Activated T-helper 17 cell treated with anti-CD3 and anti-CD28 coated beads, Interleukin-2, amount 50 U/mL, for 72 hours (primary cell): Measurements from ENCODE around the gene FAM83G. TPM values are rescaled to one million over a fixed set of nuclear protein-coding genes. Genes with fewer than 3 reads are reported as not detected.
"Not testable (repeated sequence)": the region's sequence is repeated elsewhere in the genome, so short reads cannot be mapped to it uniquely, and the experiment has no call there.

Experiments used
- ATAC-seq: fragments of 150-1000 bp; cut with Tn5 transposase; replicated peaks from 2 replicates; pipeline ENCODE4 v1.10.0; 2021; ENCODE audit warnings: mild to moderate bottlenecking, moderate library complexity
- H3K27ac Mint-ChIP-seq: one replicate; pipeline ENCODE4 v1.8.0; 2022; ENCODE audit warnings: mixed read lengths
- H3K27me3 Mint-ChIP-seq: one replicate; pipeline ENCODE4 v1.8.0; 2022; ENCODE audit warnings: mixed read lengths
- H3K36me3 Mint-ChIP-seq: one replicate; pipeline ENCODE4 v1.8.0; 2022; ENCODE audit warnings: low read depth, mild to moderate bottlenecking, mixed read lengths
- H3K4me1 Mint-ChIP-seq: one replicate; pipeline ENCODE4 v1.8.0; 2022; ENCODE audit warnings: mixed read lengths
- H3K4me3 Mint-ChIP-seq: one replicate; pipeline ENCODE4 v1.8.0; 2022; ENCODE audit warnings: mild to moderate bottlenecking, mixed read lengths
- H3K9me3 Mint-ChIP-seq: one replicate; pipeline ENCODE4 v1.8.0; 2022; ENCODE audit warnings: mixed read lengths
- total RNA-seq, 2 donors: library from RNA; stranded (reverse); gene quantifications; one replicate each; pipeline ENCODE4 v1.2.3, GENCODE V29; 2022

The FAM83G gene
- total RNA-seq, 2 donors from 2014 or later, result 15.9 to 22.6 TPM

DNA sequence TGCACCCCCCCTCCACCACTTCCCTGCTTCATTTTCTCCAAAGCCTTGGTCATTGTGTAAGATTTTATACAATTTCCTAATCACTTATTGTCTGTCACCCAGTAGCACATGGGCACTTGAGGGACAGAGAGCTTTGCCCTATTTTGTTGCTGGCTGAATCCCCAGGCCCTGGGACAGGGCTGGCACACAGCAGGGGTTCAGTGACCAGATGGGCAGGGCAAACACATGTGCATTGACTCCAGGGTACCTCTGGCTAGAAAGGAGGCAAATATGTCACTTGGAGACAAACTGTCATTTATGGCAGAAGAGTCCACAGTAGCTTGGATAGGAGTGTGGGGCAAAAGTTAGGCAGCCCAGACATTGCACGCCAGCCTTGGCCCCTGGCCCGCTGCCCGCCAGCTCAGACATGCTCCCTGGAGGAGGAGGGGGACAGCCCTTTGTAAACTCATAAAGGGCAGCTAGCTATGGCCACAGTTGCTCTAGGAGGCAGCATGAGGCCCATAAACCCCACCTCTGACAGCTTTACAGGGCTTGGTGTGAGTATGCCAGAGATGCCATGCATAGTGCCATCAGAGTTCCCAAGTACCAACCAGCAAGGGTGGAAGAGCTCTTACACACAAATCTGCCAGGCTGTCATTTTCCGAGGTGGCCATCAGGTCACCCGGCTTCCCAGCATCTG, 26.3 kb upstream of the FAM83G start:
- not testable (repeated sequence) for H3K4me3 Mint-ChIP-seq, H3K27ac Mint-ChIP-seq, H3K27me3 Mint-ChIP-seq, ATAC-seq, H3K4me1 Mint-ChIP-seq, H3K9me3 Mint-ChIP-seq, H3K36me3 Mint-ChIP-seq

DNA sequence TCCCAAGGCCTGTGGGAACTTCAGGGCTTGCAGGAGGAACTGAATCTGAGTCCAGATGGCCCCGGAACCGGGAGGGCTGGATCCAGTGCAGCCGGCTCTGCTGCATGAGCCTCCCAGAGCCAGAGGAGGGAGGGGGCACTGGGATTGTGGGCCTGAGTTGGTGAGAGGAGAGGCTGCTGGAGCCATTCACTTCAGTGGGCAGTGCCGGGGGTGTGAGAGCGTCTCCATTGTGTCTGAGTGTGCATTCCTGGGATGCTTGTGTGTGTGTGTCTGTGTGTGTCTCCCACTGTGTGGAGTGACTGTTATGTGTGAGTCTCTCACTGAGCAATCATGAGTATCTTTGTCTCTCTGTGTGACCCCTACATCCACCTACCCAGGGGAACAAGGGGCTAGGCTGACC, 25.2 kb upstream of the FAM83G start:
- H3K27ac Mint-ChIP-seq, H3K27me3 Mint-ChIP-seq, H3K9me3 Mint-ChIP-seq, ATAC-seq, H3K36me3 Mint-ChIP-seq, H3K4me3 Mint-ChIP-seq, H3K4me1 Mint-ChIP-seq: not testable (repeated sequence)

DNA sequence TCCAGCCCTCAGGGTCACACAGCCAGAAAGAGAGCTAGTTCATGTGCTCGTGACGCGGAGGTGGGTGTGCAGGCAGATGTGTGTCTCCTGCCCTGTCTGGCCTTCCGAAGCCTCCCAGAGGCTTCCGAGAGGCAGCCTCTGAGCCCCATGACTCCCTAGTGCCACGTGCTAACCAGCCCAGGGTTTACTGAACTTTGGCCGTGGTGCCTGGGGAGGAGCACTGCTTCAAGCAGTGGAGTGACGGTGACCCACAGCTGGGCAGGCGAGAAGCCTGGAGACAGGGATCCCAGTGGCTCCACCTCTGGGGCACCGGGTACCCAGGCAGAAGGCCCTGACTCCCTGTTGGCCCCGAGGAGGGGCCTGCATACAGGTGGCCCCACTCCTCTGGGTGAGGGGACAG, 24.1 kb upstream of the FAM83G start:
- ATAC-seq, H3K4me1 Mint-ChIP-seq, H3K4me3 Mint-ChIP-seq, H3K27me3 Mint-ChIP-seq, H3K36me3 Mint-ChIP-seq, H3K27ac Mint-ChIP-seq, H3K9me3 Mint-ChIP-seq: not testable (repeated sequence)

DNA sequence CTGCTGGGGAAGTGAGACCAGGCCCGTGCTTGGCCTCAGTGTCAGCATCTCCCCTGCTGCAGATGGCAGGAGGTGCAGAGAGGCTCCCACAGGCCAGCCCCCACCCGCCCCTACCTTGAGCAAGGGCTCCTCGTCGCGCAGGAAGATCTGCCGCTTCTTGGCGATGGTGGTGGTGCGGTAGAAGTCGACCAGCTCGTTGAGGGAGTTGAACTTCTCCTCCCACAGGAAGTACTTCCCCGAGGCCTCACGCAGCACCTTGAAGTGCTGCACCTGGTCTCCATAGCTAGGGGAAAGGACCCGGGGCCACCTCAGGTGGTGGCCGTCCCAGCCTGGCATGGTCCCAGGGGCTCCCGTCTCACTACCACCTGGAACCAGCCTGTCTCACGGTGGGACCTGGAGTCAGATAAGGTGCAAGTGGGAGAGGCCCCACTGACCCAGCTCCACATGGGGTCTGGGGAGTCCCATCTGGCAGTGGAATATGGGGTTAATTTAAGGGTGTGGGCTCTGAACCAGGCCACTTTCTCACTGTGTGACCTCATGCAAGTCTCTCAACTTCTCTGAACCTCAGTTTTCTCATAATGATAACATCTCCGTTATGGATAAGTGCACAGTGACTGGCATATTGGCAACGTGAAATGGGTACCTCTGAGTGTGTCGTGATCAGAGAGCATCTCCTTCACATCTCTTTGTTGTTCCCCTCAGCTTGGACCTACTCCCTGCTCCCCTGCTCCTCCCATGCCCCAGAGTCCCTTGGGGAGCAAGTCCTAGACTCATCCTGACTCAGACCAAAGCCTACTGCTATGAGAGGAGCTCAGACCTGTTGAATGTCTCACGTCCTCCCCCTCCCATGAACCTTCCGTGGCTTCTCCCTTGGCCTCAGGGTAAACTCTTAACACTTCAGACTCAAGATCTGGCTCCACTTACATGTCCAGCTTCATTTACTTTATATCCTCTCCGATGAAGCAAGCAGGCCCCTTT, 19.8 kb upstream of the FAM83G start:
- peak overlapping the region; percentile 74 for H3K27ac Mint-ChIP-seq
- no peaks in the 10 kb centered on the region for H3K27me3 Mint-ChIP-seq
- peak overlapping the region; percentile 20 for H3K4me3 Mint-ChIP-seq
- H3K4me1 Mint-ChIP-seq, result peaks cover 6% of the 10 kb centered on the region
- no peaks in the 10 kb centered on the region for H3K9me3 Mint-ChIP-seq
- H3K36me3 Mint-ChIP-seq, result peaks cover 9% of the 10 kb centered on the region
- ATAC-seq, result peak; percentile 61

DNA sequence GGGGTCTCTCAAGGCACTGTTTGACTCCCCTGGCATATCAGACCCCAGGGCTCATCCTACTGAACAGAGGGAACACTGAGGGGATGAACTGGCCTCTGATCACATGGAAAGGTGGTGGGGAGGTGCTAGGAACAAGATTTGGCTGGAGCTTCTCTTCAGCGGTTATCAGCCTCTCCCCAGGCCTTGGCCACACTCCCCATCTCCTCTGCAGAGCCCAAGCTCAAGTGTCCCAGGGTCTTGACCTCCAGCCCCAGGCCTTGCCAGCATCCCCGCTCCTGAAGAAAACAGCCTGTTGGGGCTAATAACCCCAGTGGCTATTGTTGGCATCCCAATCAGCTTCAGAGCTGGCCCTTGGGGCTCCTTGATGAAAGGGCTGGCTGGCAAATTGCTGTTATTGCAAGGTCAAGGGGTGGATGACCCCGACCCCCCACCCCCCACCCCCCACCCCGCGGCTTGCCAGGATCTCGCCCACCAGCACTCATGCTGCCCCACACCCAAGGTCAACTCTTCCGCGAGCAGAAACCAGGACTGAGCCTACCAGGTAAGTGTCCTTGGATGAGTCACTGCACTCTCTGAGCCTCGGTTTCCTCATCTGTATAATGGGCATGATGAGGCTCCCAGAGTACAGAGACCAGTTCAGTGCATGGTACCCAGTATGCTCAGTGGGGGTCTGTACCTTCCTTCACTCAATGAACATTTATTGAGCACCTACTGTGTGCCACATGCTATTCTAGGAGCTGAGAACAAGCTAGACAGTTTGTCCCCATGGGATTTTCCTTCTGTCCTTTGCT, 18.8 kb upstream of the FAM83G start:
- H3K27ac Mint-ChIP-seq, result no peak overlapping the region
- H3K36me3 Mint-ChIP-seq, result peaks cover 9% of the 10 kb centered on the region
- no peak overlapping the region for H3K4me3 Mint-ChIP-seq
- no peak for ATAC-seq
- peaks cover 6% of the 10 kb centered on the region for H3K4me1 Mint-ChIP-seq
- H3K27me3 Mint-ChIP-seq, result no peaks in the 10 kb centered on the region
- no peaks in the 10 kb centered on the region for H3K9me3 Mint-ChIP-seq

DNA sequence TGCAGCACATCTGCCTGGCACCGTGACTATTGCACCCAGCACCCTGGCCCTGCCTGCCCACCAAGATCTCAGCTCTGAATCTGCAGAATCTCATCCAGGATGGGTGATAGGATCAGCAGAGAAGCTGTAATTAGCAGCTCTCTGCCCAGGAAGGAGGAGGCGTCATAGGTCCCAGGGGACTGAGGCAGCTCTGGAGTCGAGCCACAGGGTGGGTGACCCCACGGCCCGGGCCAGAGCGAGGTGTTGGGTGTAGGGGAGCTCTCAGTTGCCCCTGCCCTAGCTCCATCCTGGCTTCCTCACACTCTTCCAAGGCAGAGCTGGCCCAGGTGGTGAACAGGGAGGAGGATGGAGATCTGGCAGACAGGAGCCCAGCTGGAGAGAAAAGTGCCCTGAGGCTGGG, 18.2 kb upstream of the FAM83G start:
- Mint-ChIP-seq H3K9me3 (no peaks in the 10 kb centered on the region), H3K4me1 (peaks cover 6% of the 10 kb centered on the region), H3K27ac (no peak overlapping the region), H3K36me3 (peaks cover 9% of the 10 kb centered on the region), H3K4me3 (no peak overlapping the region), H3K27me3 (no peaks in the 10 kb centered on the region)
- ATAC-seq, result no peak

DNA sequence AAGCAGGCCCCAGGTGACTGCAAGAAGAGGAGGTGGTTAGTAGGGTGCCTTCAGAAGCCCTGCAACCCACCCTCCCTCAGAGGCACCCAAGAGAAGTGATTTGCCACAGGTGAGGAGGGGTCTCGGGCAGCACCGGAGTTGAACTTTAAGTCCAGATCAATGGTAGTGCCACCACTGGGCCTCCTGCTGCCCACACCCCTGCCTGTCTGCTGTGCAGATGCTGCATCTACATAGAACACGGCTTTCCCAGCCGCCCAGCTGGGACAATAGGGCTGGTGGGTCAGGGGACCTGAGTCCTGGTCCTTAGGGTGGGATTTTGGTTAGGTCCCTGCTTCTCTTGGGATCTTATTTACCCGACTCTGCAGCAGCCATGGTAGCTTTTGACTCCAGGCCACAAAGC, 17.6 kb upstream of the FAM83G start:
- no peak for ATAC-seq
- H3K36me3 Mint-ChIP-seq, result peaks cover 9% of the 10 kb centered on the region
- no peaks in the 10 kb centered on the region for H3K27me3 Mint-ChIP-seq
- H3K9me3 Mint-ChIP-seq, result no peaks in the 10 kb centered on the region
- no peak overlapping the region for H3K4me3 Mint-ChIP-seq
- H3K4me1 Mint-ChIP-seq, result peaks cover 6% of the 10 kb centered on the region
- H3K27ac Mint-ChIP-seq, result no peak overlapping the region

DNA sequence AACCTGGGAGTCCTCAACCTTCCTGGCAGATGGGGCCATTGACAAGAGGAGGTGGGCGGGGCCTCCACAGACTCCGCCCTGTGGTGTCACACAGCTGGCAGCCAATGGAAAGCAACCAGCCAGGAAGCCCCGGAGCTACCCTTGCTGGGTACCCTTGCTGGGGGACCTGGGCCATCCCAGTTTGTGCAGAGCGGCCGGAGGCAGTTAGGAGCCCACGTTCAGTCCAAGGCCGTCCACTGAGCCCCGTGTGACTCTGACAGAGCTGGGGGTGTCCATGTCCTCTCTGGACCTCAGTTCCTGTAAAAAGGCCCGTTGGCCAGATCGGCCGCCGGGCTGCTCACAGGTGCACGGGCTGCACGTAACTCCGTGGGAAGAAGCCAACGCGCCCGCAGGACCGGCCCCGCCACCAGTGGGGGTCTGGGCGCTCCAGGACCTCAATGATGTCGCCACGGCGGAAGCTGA, 17.1 kb upstream of the FAM83G start:
- Mint-ChIP-seq H3K27me3 (no peaks in the 10 kb centered on the region), H3K36me3 (peaks cover 9% of the 10 kb centered on the region), H3K9me3 (no peaks in the 10 kb centered on the region), H3K27ac (no peak overlapping the region), H3K4me3 (no peak overlapping the region), H3K4me1 (peaks cover 6% of the 10 kb centered on the region)
- ATAC-seq, result peak; percentile 42

DNA sequence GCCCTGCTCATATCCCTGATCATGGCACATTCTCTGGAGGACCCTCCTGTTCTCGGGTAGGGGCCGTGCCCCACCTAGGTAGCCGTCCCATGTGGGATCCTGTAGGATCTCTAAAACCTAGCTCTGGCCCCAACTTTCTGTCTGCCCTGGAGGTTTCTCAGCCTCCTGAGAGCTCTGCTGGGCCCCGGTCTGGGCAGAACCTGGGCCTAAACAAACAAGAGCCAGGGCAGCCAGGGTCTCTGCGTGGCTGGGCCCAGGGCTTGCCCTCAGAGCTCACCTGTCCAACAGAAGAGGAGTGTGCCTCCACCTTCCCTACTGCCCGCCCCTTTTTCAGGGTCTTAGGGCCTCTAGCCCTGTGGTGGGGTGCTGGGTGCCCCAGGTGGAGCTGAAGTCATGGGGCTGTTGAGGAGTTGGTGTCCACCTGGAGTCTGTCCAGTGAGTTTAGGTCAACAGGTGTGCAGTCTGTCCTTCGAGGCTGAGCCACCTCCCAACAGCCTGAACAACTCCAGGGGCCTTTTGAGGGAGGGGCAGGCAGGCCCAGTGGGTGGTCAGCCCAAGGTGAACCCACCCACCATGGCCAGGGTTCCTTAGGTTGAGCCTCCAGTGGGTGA, 16.6 kb upstream of the FAM83G start:
- not testable (repeated sequence) for H3K27ac Mint-ChIP-seq, H3K36me3 Mint-ChIP-seq, H3K4me1 Mint-ChIP-seq, H3K4me3 Mint-ChIP-seq, H3K9me3 Mint-ChIP-seq, H3K27me3 Mint-ChIP-seq, ATAC-seq

DNA sequence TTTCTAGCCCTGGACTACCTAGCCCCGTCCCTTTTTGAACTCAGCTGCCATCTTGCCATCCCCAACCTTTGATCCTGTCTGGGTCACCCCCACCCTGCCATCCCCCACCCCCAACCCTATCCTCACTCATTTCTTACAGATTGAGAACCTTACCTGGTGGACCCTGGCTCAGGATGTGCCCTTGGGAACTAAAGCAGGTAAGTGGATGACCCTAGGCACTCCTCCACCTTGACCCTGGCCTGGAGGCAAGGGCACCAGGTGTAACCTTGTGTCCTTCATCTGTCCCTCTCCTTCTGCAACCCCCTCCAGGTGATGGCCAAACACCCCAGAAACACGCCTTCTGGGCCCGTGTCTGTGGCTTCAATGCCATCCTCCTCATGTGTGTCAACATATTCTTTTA, 15.5 kb upstream of the FAM83G start:
- H3K36me3 Mint-ChIP-seq, result peaks cover 9% of the 10 kb centered on the region
- no peaks in the 10 kb centered on the region for H3K9me3 Mint-ChIP-seq
- H3K4me3 Mint-ChIP-seq, result no peak overlapping the region

DNA sequence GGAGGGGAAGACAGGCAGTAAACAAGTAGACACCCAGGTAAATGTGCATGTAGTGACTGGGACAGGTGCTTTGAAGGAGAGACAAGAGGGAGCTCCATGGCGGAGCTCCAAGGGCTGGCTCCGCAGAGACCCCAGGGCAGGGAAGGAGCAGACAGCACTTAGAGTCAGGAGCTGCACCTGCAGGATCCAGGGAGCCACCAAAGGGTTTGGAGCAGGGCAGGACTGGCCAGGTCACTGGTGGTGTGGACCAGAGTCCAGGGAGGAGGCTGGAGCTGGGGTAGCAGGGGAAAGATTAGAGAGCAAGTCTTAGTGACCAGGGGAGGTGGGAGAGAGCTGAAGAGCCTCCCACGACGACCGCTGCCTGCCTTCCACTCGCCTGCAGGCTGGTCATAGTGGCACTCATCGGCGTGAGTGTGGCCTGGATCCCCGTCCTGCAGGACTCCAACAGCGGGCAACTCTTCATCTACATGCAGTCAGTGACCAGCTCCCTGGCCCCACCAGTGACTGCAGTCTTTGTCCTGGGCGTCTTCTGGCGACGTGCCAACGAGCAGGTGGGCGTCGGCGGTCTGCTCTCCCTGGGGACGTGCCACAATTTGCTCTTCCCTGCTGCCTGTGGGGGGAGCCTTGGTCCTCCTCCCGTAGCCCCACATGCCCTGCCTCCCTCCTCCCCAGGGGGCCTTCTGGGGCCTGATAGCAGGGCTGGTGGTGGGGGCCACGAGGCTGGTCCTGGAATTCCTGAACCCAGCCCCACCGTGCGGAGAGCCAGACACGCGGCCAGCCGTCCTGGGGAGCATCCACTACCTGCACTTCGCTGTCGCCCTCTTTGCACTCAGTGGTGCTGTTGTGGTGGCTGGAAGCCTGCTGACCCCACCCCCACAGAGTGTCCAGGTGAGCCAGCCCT, 14.7 kb upstream of the FAM83G start:
- H3K27ac Mint-ChIP-seq, result peak overlapping the region; percentile 55
- H3K36me3 Mint-ChIP-seq, result peaks cover 5% of the 10 kb centered on the region
- no peak overlapping the region for H3K4me3 Mint-ChIP-seq
- H3K9me3 Mint-ChIP-seq, result no peaks in the 10 kb centered on the region
- H3K4me1 Mint-ChIP-seq, result no peaks in the 10 kb centered on the region
- ATAC-seq, result no peak
- peaks cover 5% of the 10 kb centered on the region for H3K27me3 Mint-ChIP-seq

More for the DNA sequence above, 15.5 kb upstream of the FAM83G start:
- H3K27ac Mint-ChIP-seq, result peak overlapping the region; percentile 71
- peaks cover 6% of the 10 kb centered on the region for H3K4me1 Mint-ChIP-seq
- H3K27me3 Mint-ChIP-seq, result peaks cover 5% of the 10 kb centered on the region
- ATAC-seq, result no peak

DNA sequence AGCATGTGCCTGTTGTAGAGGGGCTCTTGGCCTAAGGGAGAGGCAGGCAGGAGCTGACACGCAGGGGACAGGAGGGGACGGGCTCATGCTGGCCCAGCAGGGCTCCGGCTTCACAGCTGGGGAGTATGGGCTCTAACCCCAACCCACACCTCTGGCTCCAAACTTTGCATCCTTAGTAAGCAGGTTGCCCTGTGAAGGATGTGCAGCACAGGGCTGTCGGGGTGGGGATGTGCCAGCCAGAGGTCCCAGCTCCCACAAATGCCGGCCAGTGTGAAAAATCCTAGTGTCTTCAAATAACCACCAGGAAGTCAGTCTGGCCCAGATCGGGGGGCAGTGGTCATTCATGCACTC, 14.0 kb upstream of the FAM83G start:
- Mint-ChIP-seq H3K4me3 (no peak overlapping the region), H3K4me1 (no peaks in the 10 kb centered on the region), H3K27me3 (peaks cover 5% of the 10 kb centered on the region), H3K9me3 (no peaks in the 10 kb centered on the region), H3K27ac (peak overlapping the region; percentile 55), H3K36me3 (peaks cover 5% of the 10 kb centered on the region)
- ATAC-seq, result no peak

DNA sequence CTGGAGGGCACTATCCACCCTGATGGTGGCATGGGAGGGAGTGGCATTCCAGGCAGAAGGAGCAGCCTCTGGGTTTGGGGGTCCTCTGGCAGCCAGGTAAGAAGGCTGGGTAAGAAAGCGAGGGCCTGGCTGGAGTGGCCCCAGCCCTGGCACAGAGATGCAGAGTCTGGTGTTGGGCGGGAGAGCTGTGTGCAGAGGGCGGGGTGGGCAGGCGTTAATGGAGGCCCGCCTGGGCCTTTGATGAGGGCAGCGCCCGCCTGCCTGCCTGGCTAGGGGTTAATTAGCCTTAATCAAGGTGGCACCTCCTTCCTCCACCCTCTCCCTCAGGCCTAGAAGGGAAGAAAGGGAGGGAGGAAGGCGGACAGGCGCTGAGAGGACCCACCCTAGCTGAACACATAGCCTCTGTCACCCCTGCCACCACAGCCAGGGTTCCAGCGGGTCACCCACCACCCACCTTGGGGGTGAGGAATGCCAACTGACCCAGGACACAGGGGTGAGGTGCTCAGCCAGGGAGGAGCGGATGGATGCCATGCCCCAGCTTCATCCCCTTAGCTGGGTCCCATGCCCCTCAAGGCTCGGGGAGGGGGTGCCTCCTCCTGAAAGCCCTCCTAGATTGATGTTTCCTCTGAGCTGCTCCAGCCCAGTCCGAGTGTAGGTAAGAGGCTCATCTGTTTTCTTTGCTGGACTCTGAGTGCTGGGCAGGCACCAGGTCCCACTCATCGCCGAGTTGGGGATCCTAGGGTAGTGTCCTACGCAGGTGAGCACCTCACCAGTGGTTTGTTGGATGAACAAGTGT, 13.4 kb upstream of the FAM83G start:
- Mint-ChIP-seq H3K9me3 (no peaks in the 10 kb centered on the region), H3K4me3 (no peak overlapping the region), H3K27ac (no peak overlapping the region), H3K4me1 (no peaks in the 10 kb centered on the region), H3K36me3 (peaks cover 5% of the 10 kb centered on the region), H3K27me3 (peaks cover 5% of the 10 kb centered on the region)
- no peak for ATAC-seq
